ENCODE measurements around the gene AKR1C3.
"Not testable (repeated sequence)": the region's sequence is repeated elsewhere in the genome, so short reads cannot be mapped to it uniquely, and the experiment has no call there.

Gene AKR1C3

DNA sequence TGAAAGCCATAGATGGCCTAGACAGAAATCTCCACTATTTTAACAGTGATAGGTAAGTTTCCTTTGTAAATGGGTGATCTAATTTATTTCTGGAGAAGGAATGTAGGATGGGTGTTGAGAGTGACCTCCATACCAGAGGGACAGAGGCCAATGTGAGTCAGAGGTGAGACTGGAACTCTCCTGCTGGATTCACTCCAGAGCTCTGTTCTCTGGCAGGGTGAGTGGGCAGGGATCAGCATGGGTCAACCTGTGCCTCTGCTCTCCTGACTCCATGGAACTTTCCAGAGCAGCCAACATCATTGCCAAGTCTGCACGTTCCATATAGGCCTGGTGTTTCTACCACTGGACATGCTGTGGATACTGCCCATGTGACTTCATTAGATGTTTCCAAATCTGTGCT lies 11.4 kb downstream of the AKR1C3 start:
- Histone ChIP-seq H3K4me3 (ENCODE audit: insufficient read depth, low read depth, low read length, poor library complexity, severe bottlenecking) (no peak overlapping the region), H3K27ac (ENCODE audit: insufficient read depth, low read length, poor library complexity, severe bottlenecking) (no peak overlapping the region), H3K9me3 (ENCODE audit: control insufficient read depth, low read length) (no peaks in the 10 kb centered on the region), H3K36me3 (ENCODE audit: control insufficient read depth, insufficient read depth, low read length) (no peaks in the 10 kb centered on the region), H3K4me1 (ENCODE audit: control insufficient read depth, insufficient read depth, low read length, poor library complexity, severe bottlenecking) (no peaks in the 10 kb centered on the region), H3K27me3 (replicated peaks; ENCODE audit: control insufficient read depth, insufficient read depth, low read length, poor library complexity, severe bottlenecking) (no peaks in the 10 kb centered on the region)
- DNase-seq: no peak

DNA sequence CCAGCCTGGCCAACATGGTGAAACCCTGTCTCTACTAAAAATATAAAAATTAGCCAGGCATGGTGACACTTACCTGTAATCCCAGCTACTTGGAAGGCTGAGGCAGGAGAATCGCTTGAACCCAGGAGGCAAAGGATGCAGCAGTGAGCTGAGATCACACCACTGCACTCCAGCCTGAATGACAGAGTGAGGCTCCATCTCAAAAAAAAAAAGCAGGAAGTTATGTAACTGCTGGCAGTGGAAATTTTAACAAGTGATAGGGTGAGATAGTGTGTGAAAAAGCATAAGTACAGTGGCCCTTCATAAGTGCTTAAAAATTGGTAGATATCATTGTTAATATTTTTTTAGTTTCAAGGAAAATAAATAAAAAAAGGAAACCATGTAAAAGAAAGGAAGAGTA lies 12.3 kb downstream of the AKR1C3 start:
- no peak for DNase-seq
- no peaks in the 10 kb centered on the region for H3K36me3 ChIP-seq (ENCODE audit: control insufficient read depth, insufficient read depth, low read length)
- no peak overlapping the region for H3K4me3 ChIP-seq (ENCODE audit: insufficient read depth, low read depth, low read length, poor library complexity, severe bottlenecking)
- H3K27me3 ChIP-seq (replicated peaks; ENCODE audit: control insufficient read depth, insufficient read depth, low read length, poor library complexity, severe bottlenecking): no peaks in the 10 kb centered on the region
- no peaks in the 10 kb centered on the region for H3K9me3 ChIP-seq (ENCODE audit: control insufficient read depth, low read length)
- H3K27ac ChIP-seq (ENCODE audit: insufficient read depth, low read length, poor library complexity, severe bottlenecking): no peak overlapping the region
- H3K4me1 ChIP-seq (ENCODE audit: control insufficient read depth, insufficient read depth, low read length, poor library complexity, severe bottlenecking): no peaks in the 10 kb centered on the region

DNA sequence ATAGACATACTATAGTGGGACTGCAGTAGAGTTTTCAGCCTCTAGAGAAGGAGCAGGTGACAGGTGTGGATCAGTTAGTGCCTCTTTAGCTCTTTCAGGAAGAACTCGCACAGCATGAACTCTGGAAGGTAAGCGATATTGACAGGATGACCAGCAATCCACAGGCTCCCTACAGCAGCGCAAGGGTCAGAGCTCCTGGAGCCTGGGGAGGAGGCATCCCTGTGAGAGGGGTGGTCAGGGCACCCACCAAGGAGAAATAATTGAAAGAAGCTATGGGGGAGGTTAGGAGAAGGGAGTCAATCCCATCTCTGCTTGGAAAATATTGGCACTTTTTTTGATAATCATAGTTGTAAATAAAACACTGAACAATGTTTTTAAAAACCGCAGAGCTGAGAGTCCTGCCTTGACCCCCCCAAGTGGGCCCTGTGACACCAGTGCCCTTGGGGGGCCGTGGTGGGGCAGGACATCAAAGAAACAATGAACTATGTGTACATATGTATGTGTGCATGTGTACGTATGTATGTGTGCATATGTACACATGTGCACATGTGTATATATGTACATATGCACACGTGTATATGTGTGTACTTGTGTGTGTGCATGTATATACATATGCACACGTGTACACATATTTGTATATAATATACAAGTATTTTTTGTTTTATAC lies 13.8 kb downstream of the AKR1C3 start:
- no peak overlapping the region for H3K4me3 ChIP-seq (ENCODE audit: insufficient read depth, low read depth, low read length, poor library complexity, severe bottlenecking)
- H3K27me3 ChIP-seq (replicated peaks; ENCODE audit: control insufficient read depth, insufficient read depth, low read length, poor library complexity, severe bottlenecking): no peaks in the 10 kb centered on the region
- H3K9me3 ChIP-seq (ENCODE audit: control insufficient read depth, low read length): no peaks in the 10 kb centered on the region
- H3K4me1 ChIP-seq (ENCODE audit: control insufficient read depth, insufficient read depth, low read length, poor library complexity, severe bottlenecking): no peaks in the 10 kb centered on the region
- no peaks in the 10 kb centered on the region for H3K36me3 ChIP-seq (ENCODE audit: control insufficient read depth, insufficient read depth, low read length)
- no peak overlapping the region for H3K27ac ChIP-seq (ENCODE audit: insufficient read depth, low read length, poor library complexity, severe bottlenecking)
- DNase-seq: no peak

DNA sequence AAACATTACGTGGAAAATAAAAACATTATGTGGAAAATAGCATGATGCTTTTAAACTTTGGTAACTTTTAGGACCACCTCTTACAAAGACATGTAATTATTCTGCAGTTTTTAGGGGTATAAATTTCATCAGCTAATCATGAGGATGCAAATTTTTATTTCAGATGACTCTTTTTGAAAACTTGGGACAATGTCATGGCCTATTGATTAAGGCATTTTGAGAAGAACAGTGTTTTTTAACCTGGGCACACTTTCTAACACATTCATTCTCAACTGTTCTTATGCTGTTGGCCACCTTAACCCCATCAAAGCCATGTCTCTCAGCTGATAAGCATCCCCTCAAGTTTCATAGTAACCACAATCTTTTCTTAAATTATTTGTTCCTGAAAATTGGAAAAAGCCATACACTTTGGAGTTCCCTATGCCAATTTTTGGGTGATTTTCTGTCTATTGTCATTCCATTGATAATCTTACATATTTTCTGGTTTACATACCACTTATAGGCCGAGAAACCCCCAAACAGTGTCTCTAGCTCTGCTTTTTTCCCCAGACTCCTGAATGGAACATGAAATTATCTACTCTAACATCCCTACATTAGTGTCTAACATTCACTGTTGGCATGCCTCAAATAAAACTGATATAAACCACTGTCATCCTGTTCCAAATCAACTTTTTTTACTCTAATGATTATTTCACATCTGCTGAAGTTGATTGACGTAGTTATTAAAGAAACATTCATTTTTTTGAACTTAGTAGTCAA lies 14.6 kb downstream of the AKR1C3 start:
- H3K27ac ChIP-seq (ENCODE audit: insufficient read depth, low read length, poor library complexity, severe bottlenecking): no peak overlapping the region
- no peak overlapping the region for H3K4me3 ChIP-seq (ENCODE audit: insufficient read depth, low read depth, low read length, poor library complexity, severe bottlenecking)
- no peaks in the 10 kb centered on the region for H3K4me1 ChIP-seq (ENCODE audit: control insufficient read depth, insufficient read depth, low read length, poor library complexity, severe bottlenecking)
- no peaks in the 10 kb centered on the region for H3K27me3 ChIP-seq (replicated peaks; ENCODE audit: control insufficient read depth, insufficient read depth, low read length, poor library complexity, severe bottlenecking)
- no peaks in the 10 kb centered on the region for H3K36me3 ChIP-seq (ENCODE audit: control insufficient read depth, insufficient read depth, low read length)
- no peaks in the 10 kb centered on the region for H3K9me3 ChIP-seq (ENCODE audit: control insufficient read depth, low read length)
- DNase-seq: no peak

DNA sequence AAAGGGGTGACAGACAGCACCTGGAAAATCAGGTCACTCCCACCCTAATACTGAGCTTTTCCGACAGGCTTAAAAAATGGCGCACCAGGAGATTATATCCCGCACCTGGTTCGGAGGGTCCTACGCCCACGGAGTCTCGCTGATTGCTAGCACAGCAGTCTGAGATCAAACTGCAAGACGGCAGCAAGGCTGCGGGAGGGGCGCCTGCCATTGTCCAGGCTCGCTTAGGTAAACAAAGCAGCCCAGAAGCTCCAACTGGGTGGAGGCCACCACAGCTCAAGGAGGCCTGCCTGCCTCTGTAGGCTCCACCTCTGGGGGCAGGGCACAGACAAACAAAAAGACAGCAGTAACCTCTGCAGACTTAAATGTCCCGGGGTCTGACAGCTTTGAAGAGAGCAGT lies 15.6 kb downstream of the AKR1C3 start:
- H3K4me1 ChIP-seq (ENCODE audit: control insufficient read depth, insufficient read depth, low read length, poor library complexity, severe bottlenecking); H3K4me3 ChIP-seq (ENCODE audit: insufficient read depth, low read depth, low read length, poor library complexity, severe bottlenecking); H3K36me3 ChIP-seq (ENCODE audit: control insufficient read depth, insufficient read depth, low read length); H3K27ac ChIP-seq (ENCODE audit: insufficient read depth, low read length, poor library complexity, severe bottlenecking); DNase-seq; H3K27me3 ChIP-seq (replicated peaks; ENCODE audit: control insufficient read depth, insufficient read depth, low read length, poor library complexity, severe bottlenecking); H3K9me3 ChIP-seq (ENCODE audit: control insufficient read depth, low read length): not testable (repeated sequence)

DNA sequence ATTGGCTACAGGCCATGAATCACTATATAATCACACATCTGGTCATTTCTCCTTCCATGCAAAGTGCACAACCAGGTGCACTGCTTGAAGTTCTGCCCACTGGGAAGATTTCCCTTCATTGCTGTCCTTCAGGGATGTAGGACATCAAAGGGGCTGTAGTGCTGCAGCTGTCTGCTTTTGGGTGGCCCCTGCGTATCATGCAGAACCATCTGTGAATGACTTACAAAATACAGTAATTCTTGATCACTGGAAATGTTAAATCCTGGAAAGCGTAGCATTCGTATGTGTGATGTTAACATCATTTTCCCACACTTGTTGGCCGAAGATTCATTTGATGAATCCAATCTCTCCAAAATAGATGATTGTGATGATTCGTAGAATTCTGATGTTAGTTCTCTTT lies 22.4 kb downstream of the AKR1C3 start:
- Histone ChIP-seq H3K4me3 (ENCODE audit: insufficient read depth, low read depth, low read length, poor library complexity, severe bottlenecking) (no peak overlapping the region), H3K36me3 (ENCODE audit: control insufficient read depth, insufficient read depth, low read length) (no peaks in the 10 kb centered on the region), H3K27ac (ENCODE audit: insufficient read depth, low read length, poor library complexity, severe bottlenecking) (no peak overlapping the region), H3K9me3 (ENCODE audit: control insufficient read depth, low read length) (no peaks in the 10 kb centered on the region), H3K4me1 (ENCODE audit: control insufficient read depth, insufficient read depth, low read length, poor library complexity, severe bottlenecking) (no peaks in the 10 kb centered on the region), H3K27me3 (replicated peaks; ENCODE audit: control insufficient read depth, insufficient read depth, low read length, poor library complexity, severe bottlenecking) (no peaks in the 10 kb centered on the region)
- no peak for DNase-seq

DNA sequence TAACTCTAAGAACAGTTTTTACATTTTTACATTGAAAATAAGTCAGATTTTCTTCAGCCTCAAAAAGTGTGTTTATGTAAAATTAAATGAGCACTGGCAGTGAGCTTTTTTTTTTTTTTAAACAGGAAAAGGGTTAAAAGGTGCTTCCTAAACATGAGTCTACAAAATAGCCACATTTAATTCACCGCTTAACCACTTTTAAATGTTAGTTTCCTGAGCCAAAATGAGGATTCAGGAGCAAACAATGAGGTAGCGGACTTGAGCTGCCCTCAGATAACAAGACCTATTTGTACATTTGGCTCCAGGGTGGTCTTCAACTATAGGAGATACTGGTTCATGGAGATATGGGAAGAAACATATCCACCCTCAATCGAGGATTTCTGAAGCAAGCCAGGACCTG lies 22.8 kb downstream of the AKR1C3 start:
- H3K9me3 ChIP-seq (ENCODE audit: control insufficient read depth, low read length): no peaks in the 10 kb centered on the region
- no peak overlapping the region for H3K4me3 ChIP-seq (ENCODE audit: insufficient read depth, low read depth, low read length, poor library complexity, severe bottlenecking)
- H3K36me3 ChIP-seq (ENCODE audit: control insufficient read depth, insufficient read depth, low read length): no peaks in the 10 kb centered on the region
- H3K4me1 ChIP-seq (ENCODE audit: control insufficient read depth, insufficient read depth, low read length, poor library complexity, severe bottlenecking): no peaks in the 10 kb centered on the region
- DNase-seq: no peak
- no peak overlapping the region for H3K27ac ChIP-seq (ENCODE audit: insufficient read depth, low read length, poor library complexity, severe bottlenecking)
- no peaks in the 10 kb centered on the region for H3K27me3 ChIP-seq (replicated peaks; ENCODE audit: control insufficient read depth, insufficient read depth, low read length, poor library complexity, severe bottlenecking)

DNA sequence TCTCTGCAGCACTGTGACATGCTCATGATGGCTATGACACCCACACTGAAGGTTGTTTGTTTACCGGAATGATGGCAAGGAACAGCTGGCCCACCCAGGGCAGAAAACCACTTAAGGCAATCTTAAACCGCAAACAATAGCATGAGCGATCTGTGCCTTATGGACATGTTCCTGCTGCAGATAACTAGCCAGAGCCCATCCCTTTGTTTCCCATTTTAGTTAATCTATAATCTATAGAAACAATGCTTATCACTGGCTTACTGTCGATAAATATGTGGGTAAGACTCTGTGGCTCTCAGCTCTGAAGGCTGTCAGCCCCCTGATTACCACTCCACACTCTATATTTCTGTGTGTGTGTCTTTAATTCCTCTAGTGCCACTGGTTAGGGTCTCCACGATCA lies 25.8 kb downstream of the AKR1C3 start:
- not testable (repeated sequence) for H3K4me3 ChIP-seq (ENCODE audit: insufficient read depth, low read depth, low read length, poor library complexity, severe bottlenecking); H3K27ac ChIP-seq (ENCODE audit: insufficient read depth, low read length, poor library complexity, severe bottlenecking); H3K27me3 ChIP-seq (replicated peaks; ENCODE audit: control insufficient read depth, insufficient read depth, low read length, poor library complexity, severe bottlenecking); H3K36me3 ChIP-seq (ENCODE audit: control insufficient read depth, insufficient read depth, low read length); DNase-seq; H3K9me3 ChIP-seq (ENCODE audit: control insufficient read depth, low read length); H3K4me1 ChIP-seq (ENCODE audit: control insufficient read depth, insufficient read depth, low read length, poor library complexity, severe bottlenecking)

DNA sequence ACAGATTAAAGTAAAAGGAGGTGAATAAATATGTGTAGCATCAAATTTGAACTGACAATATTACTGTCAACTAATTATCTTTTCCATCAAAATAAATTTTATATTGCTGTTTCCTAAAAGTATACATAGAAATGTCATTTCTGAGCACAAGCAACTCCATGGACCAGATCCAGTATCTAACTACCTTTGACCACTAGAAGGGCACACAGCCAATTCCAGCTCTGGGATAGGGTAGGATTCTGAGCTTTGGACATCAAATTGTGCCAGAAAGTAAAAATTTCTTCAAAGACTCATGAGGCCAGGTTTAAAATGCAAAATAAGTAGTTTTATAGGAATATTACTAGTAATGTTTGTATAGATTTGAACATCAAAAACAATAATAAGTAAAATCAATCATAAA lies 29.7 kb downstream of the AKR1C3 start:
- Histone ChIP-seq H3K27me3 (replicated peaks; ENCODE audit: control insufficient read depth, insufficient read depth, low read length, poor library complexity, severe bottlenecking) (no peaks in the 10 kb centered on the region), H3K27ac (ENCODE audit: insufficient read depth, low read length, poor library complexity, severe bottlenecking) (no peak overlapping the region), H3K4me3 (ENCODE audit: insufficient read depth, low read depth, low read length, poor library complexity, severe bottlenecking) (no peak overlapping the region), H3K4me1 (ENCODE audit: control insufficient read depth, insufficient read depth, low read length, poor library complexity, severe bottlenecking) (no peaks in the 10 kb centered on the region), H3K9me3 (ENCODE audit: control insufficient read depth, low read length) (no peaks in the 10 kb centered on the region), H3K36me3 (ENCODE audit: control insufficient read depth, insufficient read depth, low read length) (no peaks in the 10 kb centered on the region)
- no peak for DNase-seq

DNA sequence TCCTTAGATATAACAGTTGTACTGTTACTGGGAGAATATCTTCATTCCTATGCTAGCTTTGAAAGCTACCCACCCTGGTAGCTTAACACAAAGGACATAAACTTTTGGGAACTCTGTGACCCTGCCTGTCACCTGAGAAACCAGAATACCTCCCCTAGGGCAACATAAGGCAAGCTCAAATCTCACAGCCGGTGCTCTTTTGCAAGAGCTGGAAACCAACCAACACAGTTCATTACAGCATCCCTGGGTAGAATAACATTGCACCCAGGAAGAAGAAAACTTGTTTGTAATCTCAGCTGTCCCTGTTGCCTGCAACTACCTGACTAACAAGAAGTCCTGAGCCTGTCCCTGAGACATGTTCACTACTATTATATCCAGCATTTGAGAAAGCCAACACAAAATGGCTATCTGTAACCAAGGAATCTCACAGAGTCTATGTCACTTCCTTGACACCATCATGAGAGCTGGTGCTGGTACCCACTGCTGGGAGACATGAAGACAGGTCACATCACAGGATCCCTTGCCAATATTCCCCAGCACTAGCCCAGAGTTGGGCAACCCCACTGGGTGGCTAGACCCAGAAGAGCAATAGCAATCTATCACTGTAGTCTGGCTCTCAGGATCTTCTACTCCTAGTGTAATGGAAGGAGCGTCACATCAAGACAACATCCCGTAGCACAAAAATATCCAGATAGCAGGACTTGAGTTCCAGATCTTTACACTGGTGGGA lies 31.3 kb downstream of the AKR1C3 start:
- DNase-seq: no peak
- no peak overlapping the region for H3K4me3 ChIP-seq (ENCODE audit: insufficient read depth, low read depth, low read length, poor library complexity, severe bottlenecking)
- no peaks in the 10 kb centered on the region for H3K27me3 ChIP-seq (replicated peaks; ENCODE audit: control insufficient read depth, insufficient read depth, low read length, poor library complexity, severe bottlenecking)
- no peak overlapping the region for H3K27ac ChIP-seq (ENCODE audit: insufficient read depth, low read length, poor library complexity, severe bottlenecking)
- no peaks in the 10 kb centered on the region for H3K36me3 ChIP-seq (ENCODE audit: control insufficient read depth, insufficient read depth, low read length)
- H3K9me3 ChIP-seq (ENCODE audit: control insufficient read depth, low read length): no peaks in the 10 kb centered on the region
- no peaks in the 10 kb centered on the region for H3K4me1 ChIP-seq (ENCODE audit: control insufficient read depth, insufficient read depth, low read length, poor library complexity, severe bottlenecking)
